HEK293 (cell line): ENCODE results near the gene ZMYM1.

Source experiments
- CTCF ChIA-PET: fragments of 350-600 bp; formaldehyde crosslinking; extraction: SDS; loops from one replicate; lab custom pipeline; 2021; ENCODE audit warnings: antibody characterized with exemption; lab: Yijun Ruan, JAX
- POLR2A ChIA-PET: fragments of 300-600 bp; formaldehyde crosslinking; extraction: SDS; loops from one replicate; lab custom pipeline; 2020; ENCODE audit warnings: antibody characterized with exemption, inconsistent platforms; lab: Yijun Ruan, JAX
- H3K27ac ChIP-seq: fragments of 200-500 bp; sonication (Bioruptor generic); 2 replicates; pipeline ENCODE4 v1.5.1; 2014; ENCODE audit warnings: low read depth, low read length, control low read depth, inconsistent platforms; ENCODE audit errors: extremely low read depth
- H3K36me3 ChIP-seq, 2 experiments: fragments of 200-500 bp in 1 of 2; sonication (Bioruptor generic) in 1 of 2; 1 replicate in 1 of 2; 2 replicates in 1 of 2; pipeline ENCODE4 v1.5.1; 2014 to 2017; ENCODE audit warnings: inconsistent platforms in 2 of 2, low read length in 2 of 2; ENCODE audit not compliant: control insufficient read depth in 2 of 2, insufficient read depth in 1 of 2
- H3K4me1 ChIP-seq: fragments of 200-500 bp; sonication (Bioruptor generic); 2 replicates; pipeline ENCODE4 v1.5.1; 2014; ENCODE audit warnings: mild to moderate bottlenecking, low read length, inconsistent platforms; ENCODE audit not compliant: control insufficient read depth, insufficient read depth
- H3K4me3 ChIP-seq: 2 replicates; pipeline ENCODE4 v1.5.1; 2011; ENCODE audit warnings: low read depth, mild to moderate bottlenecking, control low read depth, low read length, moderate library complexity
- H3K9me3 ChIP-seq: fragments of 200-500 bp; sonication (Bioruptor generic); 2 replicates; pipeline ENCODE4 v1.5.1; 2014; ENCODE audit warnings: low read depth, low read length, inconsistent platforms; ENCODE audit not compliant: control insufficient read depth, insufficient read depth
- AEBP2 ChIP-seq: fragments of 450-650 bp; formaldehyde crosslinking; IDR thresholded peaks from 2 replicates; pipeline ENCODE4 v1.5.1; 2016; ENCODE audit warnings: missing biosample characterization, missing genetic modification characterization, borderline replicate concordance
- ZBTB48 ChIP-seq: fragments of 450-650 bp; formaldehyde crosslinking; IDR thresholded peaks from 2 replicates; pipeline ENCODE4 v1.5.1; 2016; ENCODE audit warnings: missing biosample characterization, missing genetic modification characterization
- ZFP37 ChIP-seq: fragments of 450-650 bp; formaldehyde crosslinking; IDR thresholded peaks from 2 replicates; pipeline ENCODE4 v1.5.1; 2016; ENCODE audit warnings: missing biosample characterization, missing genetic modification characterization
- ZNF157 ChIP-seq: fragments of 450-650 bp; formaldehyde crosslinking; IDR thresholded peaks from 2 replicates; pipeline ENCODE4 v1.5.1; 2016; ENCODE audit warnings: missing biosample characterization, missing genetic modification characterization
- ZNF16 ChIP-seq: fragments of 450-650 bp; formaldehyde crosslinking; IDR thresholded peaks from 2 replicates; pipeline ENCODE4 v1.5.1; 2016; ENCODE audit warnings: low read depth, missing biosample characterization, missing genetic modification characterization
- ZNF280D ChIP-seq: fragments of 450-650 bp; formaldehyde crosslinking; IDR thresholded peaks from 2 replicates; pipeline ENCODE4 v1.5.1; 2016; ENCODE audit warnings: missing biosample characterization, missing genetic modification characterization
- ZNF292 ChIP-seq: fragments of 450-650 bp; formaldehyde crosslinking; IDR thresholded peaks from 2 replicates; pipeline ENCODE4 v1.5.1; 2016; ENCODE audit warnings: low read depth, missing biosample characterization, missing genetic modification characterization, borderline replicate concordance
- ZNF391 ChIP-seq: fragments of 450-650 bp; formaldehyde crosslinking; IDR thresholded peaks from 2 replicates; pipeline ENCODE4 v1.5.1; 2016; ENCODE audit warnings: low read depth, missing biosample characterization, missing genetic modification characterization, borderline replicate concordance
- ZNF404 ChIP-seq: fragments of 450-650 bp; formaldehyde crosslinking; IDR thresholded peaks from 2 replicates; pipeline ENCODE4 v1.5.1; 2017; ENCODE audit warnings: missing biosample characterization, missing genetic modification characterization
- ZNF529 ChIP-seq: fragments of 450-650 bp; formaldehyde crosslinking; IDR thresholded peaks from 2 replicates; pipeline ENCODE4 v1.5.1; 2017; ENCODE audit warnings: missing genetic modification characterization, missing biosample characterization; ENCODE audit not compliant: insufficient replicate concordance
- ZNF600 ChIP-seq: fragments of 450-650 bp; formaldehyde crosslinking; IDR thresholded peaks from 2 replicates; pipeline ENCODE4 v1.5.1; 2016; ENCODE audit warnings: missing biosample characterization, missing genetic modification characterization
- ZNF621 ChIP-seq: fragments of 450-650 bp; formaldehyde crosslinking; IDR thresholded peaks from 2 replicates; pipeline ENCODE4 v1.5.1; 2017; ENCODE audit warnings: missing biosample characterization, missing genetic modification characterization
- ZSCAN18 ChIP-seq: fragments of 450-650 bp; formaldehyde crosslinking; IDR thresholded peaks from 2 replicates; pipeline ENCODE4 v1.5.1; 2016; ENCODE audit warnings: missing biosample characterization, missing genetic modification characterization
- TF ChIP-seq, protein P1 (sequence below): fragments of 450-650 bp; formaldehyde crosslinking; IDR thresholded peaks from 2 replicates; pipeline ENCODE4 v1.5.1; 2016; ENCODE audit warnings: missing biosample characterization, missing genetic modification characterization
- TF ChIP-seq, protein P2 (sequence below): fragments of 450-650 bp; formaldehyde crosslinking; IDR thresholded peaks from 2 replicates; pipeline ENCODE4 v1.5.1; 2017; ENCODE audit warnings: missing biosample characterization, missing genetic modification characterization

ZMYM1 gene

DNA sequence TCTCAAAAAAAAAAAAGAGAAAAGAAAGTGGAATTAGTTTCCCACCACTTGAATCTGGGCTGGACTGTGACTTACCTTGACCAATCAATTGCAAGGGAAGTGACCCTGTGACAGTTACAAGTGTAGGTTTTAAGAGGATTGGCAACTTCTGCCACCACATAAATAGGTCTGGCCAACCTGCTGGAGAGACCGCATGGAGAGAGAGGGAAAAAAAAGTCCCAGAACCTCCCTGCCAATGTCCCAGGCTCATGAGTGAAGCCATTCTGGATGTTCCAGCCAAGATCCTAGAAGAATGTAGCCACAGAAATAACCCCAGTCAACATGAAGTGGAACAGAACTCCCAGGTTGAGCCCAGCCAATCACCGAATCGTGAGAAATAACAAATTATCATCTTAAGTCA, 35.7 kb upstream of the ZMYM1 start (continued):
- TF ChIP-seq ZNF16 (tag by site-specific recombination) (no peak), ZNF600 (tag by site-specific recombination) (no peak), ZFP37 (no peak), AEBP2 (tag by site-specific recombination) (no peak), ZNF529 (tag by site-specific recombination) (no peak)
- TF ChIP-seq, protein P1, sequence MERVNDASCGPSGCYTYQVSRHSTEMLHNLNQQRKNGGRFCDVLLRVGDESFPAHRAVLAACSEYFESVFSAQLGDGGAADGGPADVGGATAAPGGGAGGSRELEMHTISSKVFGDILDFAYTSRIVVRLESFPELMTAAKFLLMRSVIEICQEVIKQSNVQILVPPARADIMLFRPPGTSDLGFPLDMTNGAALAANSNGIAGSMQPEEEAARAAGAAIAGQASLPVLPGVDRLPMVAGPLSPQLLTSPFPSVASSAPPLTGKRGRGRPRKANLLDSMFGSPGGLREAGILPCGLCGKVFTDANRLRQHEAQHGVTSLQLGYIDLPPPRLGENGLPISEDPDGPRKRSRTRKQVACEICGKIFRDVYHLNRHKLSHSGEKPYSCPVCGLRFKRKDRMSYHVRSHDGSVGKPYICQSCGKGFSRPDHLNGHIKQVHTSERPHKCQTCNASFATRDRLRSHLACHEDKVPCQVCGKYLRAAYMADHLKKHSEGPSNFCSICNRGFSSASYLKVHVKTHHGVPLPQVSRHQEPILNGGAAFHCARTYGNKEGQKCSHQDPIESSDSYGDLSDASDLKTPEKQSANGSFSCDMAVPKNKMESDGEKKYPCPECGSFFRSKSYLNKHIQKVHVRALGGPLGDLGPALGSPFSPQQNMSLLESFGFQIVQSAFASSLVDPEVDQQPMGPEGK (tag by site-specific recombination) = no peak

GRCh38 chr1:35044431-35044830, 34.8 kb upstream of the ZMYM1 start:
- no peaks in the 10 kb centered on the region for H3K4me1 ChIP-seq
- CTCF ChIA-PET = no interaction called here
- H3K27ac ChIP-seq = no peak overlapping the region
- POLR2A ChIA-PET = no interaction called here
- no peaks in the 10 kb centered on the region for H3K36me3 ChIP-seq
- TF ChIP-seq ZSCAN18 (tag by site-specific recombination) (no peak), ZNF391 (tag by site-specific recombination) (no peak), ZNF621 (no peak), ZNF157 (tag by site-specific recombination) (no peak), ZNF292 (tag by site-specific recombination) (no peak), ZNF280D (no peak), ZNF600 (tag by site-specific recombination) (no peak), ZBTB48 (tag by site-specific recombination) (no peak), ZNF404 (tag by site-specific recombination) (no peak)
- TF ChIP-seq, protein P2, sequence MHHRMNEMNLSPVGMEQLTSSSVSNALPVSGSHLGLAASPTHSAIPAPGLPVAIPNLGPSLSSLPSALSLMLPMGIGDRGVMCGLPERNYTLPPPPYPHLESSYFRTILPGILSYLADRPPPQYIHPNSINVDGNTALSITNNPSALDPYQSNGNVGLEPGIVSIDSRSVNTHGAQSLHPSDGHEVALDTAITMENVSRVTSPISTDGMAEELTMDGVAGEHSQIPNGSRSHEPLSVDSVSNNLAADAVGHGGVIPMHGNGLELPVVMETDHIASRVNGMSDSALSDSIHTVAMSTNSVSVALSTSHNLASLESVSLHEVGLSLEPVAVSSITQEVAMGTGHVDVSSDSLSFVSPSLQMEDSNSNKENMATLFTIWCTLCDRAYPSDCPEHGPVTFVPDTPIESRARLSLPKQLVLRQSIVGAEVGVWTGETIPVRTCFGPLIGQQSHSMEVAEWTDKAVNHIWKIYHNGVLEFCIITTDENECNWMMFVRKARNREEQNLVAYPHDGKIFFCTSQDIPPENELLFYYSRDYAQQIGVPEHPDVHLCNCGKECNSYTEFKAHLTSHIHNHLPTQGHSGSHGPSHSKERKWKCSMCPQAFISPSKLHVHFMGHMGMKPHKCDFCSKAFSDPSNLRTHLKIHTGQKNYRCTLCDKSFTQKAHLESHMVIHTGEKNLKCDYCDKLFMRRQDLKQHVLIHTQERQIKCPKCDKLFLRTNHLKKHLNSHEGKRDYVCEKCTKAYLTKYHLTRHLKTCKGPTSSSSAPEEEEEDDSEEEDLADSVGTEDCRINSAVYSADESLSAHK (tag by site-specific recombination) = no peak
- no peak overlapping the region for H3K4me3 ChIP-seq
- H3K9me3 ChIP-seq = no peaks in the 10 kb centered on the region
